HEK293 (cell line): Measurements from ENCODE around the gene MNT.

Experiments used
- GLI4 ChIP-seq: fragments of 450-650 bp; formaldehyde crosslinking; IDR thresholded peaks from 2 replicates; pipeline ENCODE4 v1.5.1; 2016; ENCODE audit warnings: missing biosample characterization, missing genetic modification characterization
- KLF1 ChIP-seq: fragments of 450-650 bp; formaldehyde crosslinking; IDR thresholded peaks from 2 replicates; pipeline ENCODE4 v1.5.1; 2016; ENCODE audit warnings: missing biosample characterization, missing genetic modification characterization
- OVOL3 ChIP-seq: fragments of 450-650 bp; formaldehyde crosslinking; IDR thresholded peaks from 2 replicates; pipeline ENCODE4 v1.5.1; 2016; ENCODE audit warnings: missing biosample characterization, missing genetic modification characterization
- SCRT1 ChIP-seq: fragments of 450-650 bp; formaldehyde crosslinking; IDR thresholded peaks from 2 replicates; pipeline ENCODE4 v1.5.1; 2016; ENCODE audit warnings: missing biosample characterization, missing genetic modification characterization, borderline replicate concordance
- WT1 ChIP-seq: fragments of 450-650 bp; formaldehyde crosslinking; IDR thresholded peaks from 2 replicates; pipeline ENCODE4 v1.5.1; 2016; ENCODE audit warnings: missing biosample characterization, missing genetic modification characterization
- ZBTB17 ChIP-seq: fragments of 450-650 bp; formaldehyde crosslinking; IDR thresholded peaks from 2 replicates; pipeline ENCODE4 v1.5.1; 2016; ENCODE audit warnings: missing biosample characterization, missing genetic modification characterization
- ZFP3 ChIP-seq: fragments of 450-650 bp; formaldehyde crosslinking; IDR thresholded peaks from 2 replicates; pipeline ENCODE4 v1.5.1; 2016; ENCODE audit warnings: low read depth, missing biosample characterization, missing genetic modification characterization
- ZNF132 ChIP-seq: fragments of 450-650 bp; formaldehyde crosslinking; IDR thresholded peaks from 2 replicates; pipeline ENCODE4 v1.5.1; 2017; ENCODE audit warnings: missing biosample characterization, missing genetic modification characterization, borderline replicate concordance
- ZNF157 ChIP-seq: fragments of 450-650 bp; formaldehyde crosslinking; IDR thresholded peaks from 2 replicates; pipeline ENCODE4 v1.5.1; 2016; ENCODE audit warnings: missing biosample characterization, missing genetic modification characterization
- ZNF169 ChIP-seq: fragments of 450-650 bp; formaldehyde crosslinking; IDR thresholded peaks from 2 replicates; pipeline ENCODE4 v1.5.1; 2016; ENCODE audit warnings: missing biosample characterization, missing genetic modification characterization
- ZNF184 ChIP-seq: fragments of 450-650 bp; IDR thresholded peaks from 2 replicates; pipeline ENCODE4 v1.5.1; 2018; ENCODE audit warnings: missing biosample characterization, mild to moderate bottlenecking, missing genetic modification characterization
- ZNF221 ChIP-seq: fragments of 450-650 bp; formaldehyde crosslinking; IDR thresholded peaks from 2 replicates; pipeline ENCODE4 v1.5.1; 2017; ENCODE audit warnings: missing biosample characterization, missing genetic modification characterization, borderline replicate concordance
- ZNF292 ChIP-seq: fragments of 450-650 bp; formaldehyde crosslinking; IDR thresholded peaks from 2 replicates; pipeline ENCODE4 v1.5.1; 2016; ENCODE audit warnings: low read depth, missing biosample characterization, missing genetic modification characterization, borderline replicate concordance
- ZNF311 ChIP-seq: fragments of 450-650 bp; formaldehyde crosslinking; IDR thresholded peaks from 2 replicates; pipeline ENCODE4 v1.5.1; 2017; ENCODE audit warnings: missing biosample characterization, missing genetic modification characterization, borderline replicate concordance
- ZNF366 ChIP-seq: fragments of 450-650 bp; formaldehyde crosslinking; conservative IDR thresholded peaks from 2 replicates; pipeline ENCODE4 v1.5.1; 2016; ENCODE audit warnings: missing biosample characterization, missing genetic modification characterization
- ZNF548 ChIP-seq: fragments of 450-650 bp; formaldehyde crosslinking; IDR thresholded peaks from 2 replicates; pipeline ENCODE4 v1.5.1; 2016; ENCODE audit warnings: missing biosample characterization, missing genetic modification characterization
- ZNF560 ChIP-seq: fragments of 450-650 bp; formaldehyde crosslinking; IDR thresholded peaks from 2 replicates; pipeline ENCODE4 v1.5.1; 2017; ENCODE audit warnings: missing biosample characterization, missing genetic modification characterization, borderline replicate concordance
- ZNF596 ChIP-seq: fragments of 450-650 bp; IDR thresholded peaks from 2 replicates; pipeline ENCODE4 v1.5.0; 2018; ENCODE audit warnings: missing biosample characterization, mild to moderate bottlenecking, missing genetic modification characterization, moderate library complexity
- ZNF610 ChIP-seq: fragments of 450-650 bp; formaldehyde crosslinking; IDR thresholded peaks from 2 replicates; pipeline ENCODE4 v1.5.1; 2016; ENCODE audit warnings: missing biosample characterization, missing genetic modification characterization, borderline replicate concordance
- ZNF658 ChIP-seq: fragments of 450-650 bp; formaldehyde crosslinking; IDR thresholded peaks from 2 replicates; pipeline ENCODE4; 2016; ENCODE audit warnings: missing biosample characterization, missing genetic modification characterization
- ZNF660 ChIP-seq: fragments of 450-650 bp; IDR thresholded peaks from 2 replicates; pipeline ENCODE4 v1.5.1; 2018; ENCODE audit warnings: missing biosample characterization, mild to moderate bottlenecking, missing genetic modification characterization
- ZNF664 ChIP-seq: fragments of 450-650 bp; formaldehyde crosslinking; IDR thresholded peaks from 2 replicates; pipeline ENCODE4 v1.5.1; 2016; ENCODE audit warnings: missing biosample characterization, missing genetic modification characterization
- ZNF677 ChIP-seq: fragments of 450-650 bp; IDR thresholded peaks from 2 replicates; pipeline ENCODE4 v1.5.0; 2018; ENCODE audit warnings: missing biosample characterization, mild to moderate bottlenecking, missing genetic modification characterization, moderate library complexity
- ZNF76 ChIP-seq: fragments of 450-650 bp; formaldehyde crosslinking; IDR thresholded peaks from 2 replicates; pipeline ENCODE4; 2016; ENCODE audit warnings: low read depth, missing biosample characterization, missing genetic modification characterization, borderline replicate concordance
- ZNF830 ChIP-seq: fragments of 450-650 bp; IDR thresholded peaks from 2 replicates; pipeline ENCODE4 v1.5.0; 2018; ENCODE audit warnings: missing biosample characterization, missing genetic modification characterization, low read depth, mild to moderate bottlenecking, moderate library complexity
- ZSCAN23 ChIP-seq: fragments of 450-650 bp; formaldehyde crosslinking; IDR thresholded peaks from 2 replicates; pipeline ENCODE4 v1.5.1; 2016; ENCODE audit warnings: missing biosample characterization, missing genetic modification characterization
- ZXDB ChIP-seq: fragments of 450-650 bp; formaldehyde crosslinking; IDR thresholded peaks from 2 replicates; pipeline ENCODE4 v1.5.1; 2016; ENCODE audit warnings: missing biosample characterization, missing genetic modification characterization
- TF ChIP-seq, protein P1 (sequence below): fragments of 450-650 bp; formaldehyde crosslinking; IDR thresholded peaks from 2 replicates; pipeline ENCODE4 v1.5.1; 2016; ENCODE audit warnings: missing biosample characterization, missing genetic modification characterization
- TF ChIP-seq, protein P2 (sequence below): fragments of 450-650 bp; IDR thresholded peaks from 2 replicates; pipeline ENCODE4 v1.5.1; 2018; ENCODE audit warnings: missing biosample characterization, missing genetic modification characterization
- TF ChIP-seq, protein P3 (sequence below): fragments of 450-650 bp; formaldehyde crosslinking; IDR thresholded peaks from 2 replicates; pipeline ENCODE4 v1.5.1; 2016; ENCODE audit warnings: missing biosample characterization, missing genetic modification characterization, low read depth
- TF ChIP-seq, protein P4 (sequence below): fragments of 450-650 bp; formaldehyde crosslinking; IDR thresholded peaks from 2 replicates; pipeline ENCODE4 v1.5.1; 2016; ENCODE audit warnings: missing biosample characterization, missing genetic modification characterization
- TF ChIP-seq, protein P5 (sequence below): fragments of 450-650 bp; formaldehyde crosslinking; IDR thresholded peaks from 2 replicates; pipeline ENCODE4 v1.5.1; 2016; ENCODE audit warnings: missing biosample characterization, missing genetic modification characterization

MNT gene

DNA sequence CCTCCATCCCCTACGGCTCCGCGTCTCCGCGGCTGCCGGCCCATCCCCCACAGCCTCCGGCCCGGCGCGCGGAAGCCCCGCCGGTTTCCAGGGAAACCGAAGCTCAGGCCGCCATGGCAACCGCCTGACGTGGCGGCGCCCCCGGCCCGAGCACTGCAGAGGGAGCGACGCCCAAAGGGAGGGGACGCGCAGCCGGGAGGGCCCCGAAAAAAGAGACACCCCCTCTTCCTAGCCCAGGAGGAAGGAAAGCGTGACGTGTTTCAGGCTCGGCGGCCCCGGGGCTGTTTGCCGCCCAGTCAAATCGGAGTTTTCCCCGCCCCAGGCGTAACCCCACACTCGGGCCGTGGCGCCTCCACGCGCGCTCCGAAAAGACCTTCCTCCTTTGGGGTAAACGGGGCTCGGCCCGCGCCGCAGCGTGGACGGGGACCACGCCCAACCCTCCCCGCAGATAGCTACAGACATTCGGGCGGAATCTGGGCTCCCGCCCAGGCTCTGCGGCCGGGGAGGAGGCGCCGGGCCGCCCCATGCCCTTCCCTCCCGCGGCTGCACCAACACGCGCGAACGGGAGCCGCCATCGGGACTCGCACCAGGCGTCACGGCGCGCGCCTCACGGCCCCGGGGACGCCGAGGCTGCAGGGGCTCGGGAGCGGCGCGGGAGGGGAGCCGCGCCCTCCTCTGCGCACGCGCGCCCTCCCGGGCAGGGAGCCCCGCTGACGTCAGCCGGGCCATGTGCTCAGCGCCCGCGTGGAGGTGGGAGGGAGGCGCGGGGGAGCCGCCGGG is 7.5 kb downstream of the MNT start (continued):
- TF ChIP-seq, protein P1, sequence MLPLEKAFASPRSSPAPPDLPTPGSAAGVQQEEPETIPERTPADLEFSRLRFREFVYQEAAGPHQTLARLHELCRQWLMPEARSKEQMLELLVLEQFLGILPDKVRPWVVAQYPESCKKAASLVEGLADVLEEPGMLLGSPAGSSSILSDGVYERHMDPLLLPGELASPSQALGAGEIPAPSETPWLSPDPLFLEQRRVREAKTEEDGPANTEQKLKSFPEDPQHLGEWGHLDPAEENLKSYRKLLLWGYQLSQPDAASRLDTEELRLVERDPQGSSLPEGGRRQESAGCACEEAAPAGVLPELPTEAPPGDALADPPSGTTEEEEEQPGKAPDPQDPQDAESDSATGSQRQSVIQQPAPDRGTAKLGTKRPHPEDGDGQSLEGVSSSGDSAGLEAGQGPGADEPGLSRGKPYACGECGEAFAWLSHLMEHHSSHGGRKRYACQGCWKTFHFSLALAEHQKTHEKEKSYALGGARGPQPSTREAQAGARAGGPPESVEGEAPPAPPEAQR (tag by site-specific recombination) = no peak
- TF ChIP-seq ZNF132 = no peak
- peak; percentile 65; the same call in 1 of the 2 replicates for TF ChIP-seq ZNF76 (tag by site-specific recombination)
- peak; percentile 57; the same call in 1 of the 2 replicates for TF ChIP-seq ZNF610 (tag by site-specific recombination)
- no peak for TF ChIP-seq ZNF548 (tag by site-specific recombination)
- TF ChIP-seq, protein P2, sequence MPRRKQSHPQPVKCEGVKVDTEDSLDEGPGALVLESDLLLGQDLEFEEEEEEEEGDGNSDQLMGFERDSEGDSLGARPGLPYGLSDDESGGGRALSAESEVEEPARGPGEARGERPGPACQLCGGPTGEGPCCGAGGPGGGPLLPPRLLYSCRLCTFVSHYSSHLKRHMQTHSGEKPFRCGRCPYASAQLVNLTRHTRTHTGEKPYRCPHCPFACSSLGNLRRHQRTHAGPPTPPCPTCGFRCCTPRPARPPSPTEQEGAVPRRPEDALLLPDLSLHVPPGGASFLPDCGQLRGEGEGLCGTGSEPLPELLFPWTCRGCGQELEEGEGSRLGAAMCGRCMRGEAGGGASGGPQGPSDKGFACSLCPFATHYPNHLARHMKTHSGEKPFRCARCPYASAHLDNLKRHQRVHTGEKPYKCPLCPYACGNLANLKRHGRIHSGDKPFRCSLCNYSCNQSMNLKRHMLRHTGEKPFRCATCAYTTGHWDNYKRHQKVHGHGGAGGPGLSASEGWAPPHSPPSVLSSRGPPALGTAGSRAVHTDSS (tag by site-specific recombination) = 0 out of 2 replicates have a peak, but pooled peaks have one; percentile 36
- no peak for TF ChIP-seq ZNF169 (tag by site-specific recombination)
- TF ChIP-seq OVOL3 = no peak
- TF ChIP-seq, protein P3, sequence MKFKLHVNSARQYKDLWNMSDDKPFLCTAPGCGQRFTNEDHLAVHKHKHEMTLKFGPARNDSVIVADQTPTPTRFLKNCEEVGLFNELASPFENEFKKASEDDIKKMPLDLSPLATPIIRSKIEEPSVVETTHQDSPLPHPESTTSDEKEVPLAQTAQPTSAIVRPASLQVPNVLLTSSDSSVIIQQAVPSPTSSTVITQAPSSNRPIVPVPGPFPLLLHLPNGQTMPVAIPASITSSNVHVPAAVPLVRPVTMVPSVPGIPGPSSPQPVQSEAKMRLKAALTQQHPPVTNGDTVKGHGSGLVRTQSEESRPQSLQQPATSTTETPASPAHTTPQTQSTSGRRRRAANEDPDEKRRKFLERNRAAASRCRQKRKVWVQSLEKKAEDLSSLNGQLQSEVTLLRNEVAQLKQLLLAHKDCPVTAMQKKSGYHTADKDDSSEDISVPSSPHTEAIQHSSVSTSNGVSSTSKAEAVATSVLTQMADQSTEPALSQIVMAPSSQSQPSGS (tag by site-specific recombination) = no peak
- TF ChIP-seq ZXDB (tag by site-specific recombination) = peak; percentile 96
- no peak for TF ChIP-seq ZNF664 (tag by site-specific recombination)
- TF ChIP-seq ZSCAN23 = no peak; the same call in 1 of the 2 replicates
- TF ChIP-seq ZNF366 (tag by site-specific recombination) = peak; percentile 78
- TF ChIP-seq SCRT1 (tag by site-specific recombination) = no peak
- TF ChIP-seq ZNF658 (tag by site-specific recombination) = no peak
- no peak for TF ChIP-seq ZNF184
- no peak for TF ChIP-seq ZNF292 (tag by site-specific recombination)
- peak; percentile 57 for TF ChIP-seq ZNF660 (tag by site-specific recombination)
- 0 out of 2 replicates have a peak, but pooled peaks have one; percentile 17 for TF ChIP-seq GLI4 (tag by site-specific recombination)
- TF ChIP-seq ZFP3 (tag by site-specific recombination) = no peak
- TF ChIP-seq ZNF830 = no peak
- TF ChIP-seq, protein P4, sequence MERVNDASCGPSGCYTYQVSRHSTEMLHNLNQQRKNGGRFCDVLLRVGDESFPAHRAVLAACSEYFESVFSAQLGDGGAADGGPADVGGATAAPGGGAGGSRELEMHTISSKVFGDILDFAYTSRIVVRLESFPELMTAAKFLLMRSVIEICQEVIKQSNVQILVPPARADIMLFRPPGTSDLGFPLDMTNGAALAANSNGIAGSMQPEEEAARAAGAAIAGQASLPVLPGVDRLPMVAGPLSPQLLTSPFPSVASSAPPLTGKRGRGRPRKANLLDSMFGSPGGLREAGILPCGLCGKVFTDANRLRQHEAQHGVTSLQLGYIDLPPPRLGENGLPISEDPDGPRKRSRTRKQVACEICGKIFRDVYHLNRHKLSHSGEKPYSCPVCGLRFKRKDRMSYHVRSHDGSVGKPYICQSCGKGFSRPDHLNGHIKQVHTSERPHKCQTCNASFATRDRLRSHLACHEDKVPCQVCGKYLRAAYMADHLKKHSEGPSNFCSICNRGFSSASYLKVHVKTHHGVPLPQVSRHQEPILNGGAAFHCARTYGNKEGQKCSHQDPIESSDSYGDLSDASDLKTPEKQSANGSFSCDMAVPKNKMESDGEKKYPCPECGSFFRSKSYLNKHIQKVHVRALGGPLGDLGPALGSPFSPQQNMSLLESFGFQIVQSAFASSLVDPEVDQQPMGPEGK (tag by site-specific recombination) = peak; percentile 99
- TF ChIP-seq KLF1 (tag by site-specific recombination) = peak; percentile 95
- no peak for TF ChIP-seq ZNF596 (tag by site-specific recombination)
- TF ChIP-seq ZNF560 (tag by site-specific recombination) = no peak
- TF ChIP-seq ZBTB17 (tag by site-specific recombination) = peak; percentile 69
- TF ChIP-seq, protein P5, sequence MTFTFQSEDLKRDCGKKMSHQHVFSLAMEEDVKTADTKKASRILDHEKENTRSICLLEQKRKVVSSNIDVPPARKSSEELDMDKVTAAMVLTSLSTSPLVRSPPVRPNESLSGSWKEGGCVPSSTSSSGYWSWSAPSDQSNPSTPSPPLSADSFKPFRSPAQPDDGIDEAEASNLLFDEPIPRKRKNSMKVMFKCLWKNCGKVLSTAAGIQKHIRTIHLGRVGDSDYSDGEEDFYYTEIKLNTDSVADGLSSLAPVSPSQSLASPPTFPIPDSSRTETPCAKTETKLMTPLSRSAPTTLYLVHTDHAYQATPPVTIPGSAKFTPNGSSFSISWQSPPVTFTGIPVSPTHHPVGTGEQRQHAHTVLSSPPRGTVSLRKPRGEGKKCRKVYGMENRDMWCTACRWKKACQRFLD (tag by site-specific recombination) = no peak
- no peak for TF ChIP-seq ZNF221
- peak; percentile 74; the same call in 1 of the 2 replicates for TF ChIP-seq WT1
- no peak; the same call in 1 of the 2 replicates for TF ChIP-seq ZNF677
- no peak for TF ChIP-seq ZNF311 (tag by site-specific recombination)
- no peak for TF ChIP-seq ZNF157 (tag by site-specific recombination)
